ENCODE measurements around the gene TXNRD1.
"Not testable (repeated sequence)": the region's sequence is repeated elsewhere in the genome, so short reads cannot be mapped to it uniquely, and the experiment has no call there.

Gene TXNRD1

GRCh38 chr12:104237930-104238329 is 22.4 kb downstream of the TXNRD1 start:
- FAIRE-seq (no peak), DNase-seq (ENCODE audit: insufficient read length, low spot score) (no peak)
- TF ChIP-seq POLR2A (IDR thresholded peaks at IDR 0.05; ENCODE audit: low read depth, low read length): no peak

GRCh38 chr12:104242546-104243206 is 27.1 kb downstream of the TXNRD1 start:
- peak; percentile 41 for FAIRE-seq
- no peak for DNase-seq (ENCODE audit: insufficient read length, low spot score)
- TF ChIP-seq POLR2A (IDR thresholded peaks at IDR 0.05; ENCODE audit: low read depth, low read length): no peak

- DNase-seq (ENCODE audit: insufficient read length, low spot score) (no peak), FAIRE-seq (no peak)
- no peak for TF ChIP-seq POLR2A (IDR thresholded peaks at IDR 0.05; ENCODE audit: low read depth, low read length)
Observed at GRCh38 chr12:104243551-104243950, 28.0 kb downstream of the TXNRD1 start.

DNA sequence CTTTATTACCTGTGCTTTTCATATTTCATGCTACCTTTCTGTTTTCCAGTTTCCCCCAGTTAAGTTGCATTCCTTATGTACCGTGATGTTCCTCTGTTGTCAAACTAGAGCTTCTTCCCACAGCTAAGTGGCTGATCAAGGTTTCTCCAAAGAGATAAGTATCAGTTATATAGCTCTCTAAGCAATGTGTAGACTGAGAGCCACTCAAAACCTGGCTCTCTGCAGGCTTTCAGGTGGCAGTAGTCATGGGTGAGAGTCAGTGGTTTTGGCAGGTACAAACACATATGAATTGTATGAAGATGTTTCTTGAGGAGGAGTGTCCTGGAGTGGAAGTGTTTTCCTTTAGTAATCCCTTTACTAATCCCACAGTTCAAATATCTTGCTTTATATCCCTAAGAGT is 28.4 kb downstream of the TXNRD1 start:
- no peak for DNase-seq (ENCODE audit: insufficient read length, low spot score)
- FAIRE-seq: no peak
- no peak for TF ChIP-seq POLR2A (IDR thresholded peaks at IDR 0.05; ENCODE audit: low read depth, low read length)

DNA sequence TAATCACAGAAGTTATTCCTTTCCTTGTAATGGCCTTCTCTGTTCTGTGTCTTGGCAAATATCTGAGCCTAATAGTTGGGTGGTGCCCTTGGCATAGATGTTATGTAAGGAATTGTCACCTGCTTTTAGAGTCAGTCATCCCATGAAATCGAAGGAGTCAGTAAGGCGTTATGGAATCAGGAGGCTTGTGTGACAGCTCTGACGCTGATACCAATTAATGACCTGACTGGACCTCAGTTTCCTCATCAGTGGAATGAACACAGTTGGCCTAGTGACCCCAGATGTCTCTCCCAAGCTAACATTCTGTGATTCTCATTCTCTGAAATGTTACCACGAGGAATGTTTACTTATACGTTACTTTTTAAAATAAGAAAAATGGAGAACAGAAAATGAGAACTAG is 32.1 kb downstream of the TXNRD1 start:
- no peak for TF ChIP-seq POLR2A (IDR thresholded peaks at IDR 0.05; ENCODE audit: low read depth, low read length)
- DNase-seq (ENCODE audit: insufficient read length, low spot score) (no peak), FAIRE-seq (peak; percentile 30)

- DNase-seq (ENCODE audit: insufficient read length, low spot score) (no peak), FAIRE-seq (no peak)
- no peak for TF ChIP-seq POLR2A (IDR thresholded peaks at IDR 0.05; ENCODE audit: low read depth, low read length)
Observed at GRCh38 chr12:104248444-104248843, 32.9 kb downstream of the TXNRD1 start.

DNA sequence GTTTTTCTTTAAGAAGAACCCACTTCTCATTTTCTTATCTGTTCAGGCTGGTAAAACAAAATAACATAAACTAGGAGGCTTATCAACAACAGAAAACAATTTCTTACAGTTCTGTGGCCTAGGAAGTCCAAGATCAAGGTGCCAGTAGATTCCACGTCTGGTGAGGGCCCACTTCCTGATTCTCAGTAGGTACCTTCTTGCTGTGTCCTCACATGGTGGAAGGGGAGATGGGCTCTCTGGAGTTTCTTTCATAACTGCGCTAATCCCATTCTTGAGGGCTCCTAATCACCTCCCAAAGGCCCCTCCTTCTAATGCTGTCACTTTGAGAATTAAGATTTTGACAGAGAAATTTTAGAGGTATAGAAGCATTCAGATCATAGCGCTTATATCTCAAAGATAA is 33.4 kb downstream of the TXNRD1 start:
- TF ChIP-seq POLR2A (IDR thresholded peaks at IDR 0.05; ENCODE audit: low read depth, low read length): no peak
- FAIRE-seq: no peak
- no peak for DNase-seq (ENCODE audit: insufficient read length, low spot score)

DNA sequence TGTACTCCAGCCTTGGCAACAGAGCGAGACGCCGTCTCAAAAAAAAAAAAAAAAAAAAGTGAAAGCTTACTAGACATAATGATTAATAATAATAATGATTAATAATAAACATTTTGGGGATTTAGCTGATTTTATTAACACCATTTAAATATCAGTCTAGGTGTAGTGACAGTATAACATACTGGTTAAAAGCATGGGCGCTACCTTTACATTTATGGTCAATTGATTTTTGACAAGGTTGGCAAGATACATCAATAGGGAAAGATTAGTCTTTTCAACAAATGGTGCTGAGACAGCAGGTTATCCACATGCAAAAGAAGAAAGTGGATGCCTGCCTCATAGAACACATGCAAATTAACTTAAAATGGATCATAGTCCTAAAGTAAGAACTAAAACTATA is 34.3 kb downstream of the TXNRD1 start:
- FAIRE-seq: no peak
- DNase-seq (ENCODE audit: insufficient read length, low spot score): no peak
- no peak for TF ChIP-seq POLR2A (IDR thresholded peaks at IDR 0.05; ENCODE audit: low read depth, low read length)

DNA sequence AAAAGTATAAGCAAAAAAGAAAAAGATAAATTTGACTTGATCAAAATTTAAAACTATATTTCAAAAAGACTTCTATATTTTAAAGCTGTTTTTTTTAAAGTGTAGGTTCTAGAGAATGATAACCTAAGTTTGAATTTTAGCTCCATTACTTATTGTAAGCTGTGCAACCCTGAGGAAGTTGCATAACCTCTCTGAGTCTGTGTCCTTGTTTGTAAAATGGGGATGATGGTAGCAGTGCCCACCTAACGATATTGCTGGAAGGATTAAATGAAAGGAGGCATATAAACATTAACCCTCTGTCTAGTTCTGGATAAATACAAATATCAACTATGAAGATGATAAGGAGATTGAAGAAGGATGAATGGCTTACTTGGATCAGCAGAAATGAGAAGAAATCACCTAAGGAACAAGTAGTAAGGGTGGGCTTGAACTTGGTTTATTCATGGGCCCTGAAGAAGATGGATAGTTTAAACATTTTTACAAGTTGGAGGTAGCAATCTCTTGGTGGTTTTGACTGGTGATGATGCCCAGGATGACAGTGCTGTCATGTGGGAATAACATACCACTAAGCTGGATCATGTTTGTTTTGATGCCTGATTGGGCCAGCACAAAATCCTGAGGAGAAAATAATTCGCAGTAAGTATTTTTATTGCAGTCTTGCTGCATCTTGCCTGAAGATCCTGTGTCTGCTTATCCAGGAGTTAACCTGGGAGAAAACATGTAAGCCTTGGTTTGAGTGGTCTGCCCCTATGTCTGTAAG is 35.0 kb downstream of the TXNRD1 start:
- no peak for DNase-seq (ENCODE audit: insufficient read length, low spot score)
- TF ChIP-seq POLR2A (IDR thresholded peaks at IDR 0.05; ENCODE audit: low read depth, low read length): no peak
- FAIRE-seq: peak; percentile 15

- TF ChIP-seq POLR2A (IDR thresholded peaks at IDR 0.05; ENCODE audit: low read depth, low read length): no peak
- no peak for DNase-seq (ENCODE audit: insufficient read length, low spot score)
Observed at GRCh38 chr12:104257913-104258472, 42.4 kb downstream of the TXNRD1 start.

DNA sequence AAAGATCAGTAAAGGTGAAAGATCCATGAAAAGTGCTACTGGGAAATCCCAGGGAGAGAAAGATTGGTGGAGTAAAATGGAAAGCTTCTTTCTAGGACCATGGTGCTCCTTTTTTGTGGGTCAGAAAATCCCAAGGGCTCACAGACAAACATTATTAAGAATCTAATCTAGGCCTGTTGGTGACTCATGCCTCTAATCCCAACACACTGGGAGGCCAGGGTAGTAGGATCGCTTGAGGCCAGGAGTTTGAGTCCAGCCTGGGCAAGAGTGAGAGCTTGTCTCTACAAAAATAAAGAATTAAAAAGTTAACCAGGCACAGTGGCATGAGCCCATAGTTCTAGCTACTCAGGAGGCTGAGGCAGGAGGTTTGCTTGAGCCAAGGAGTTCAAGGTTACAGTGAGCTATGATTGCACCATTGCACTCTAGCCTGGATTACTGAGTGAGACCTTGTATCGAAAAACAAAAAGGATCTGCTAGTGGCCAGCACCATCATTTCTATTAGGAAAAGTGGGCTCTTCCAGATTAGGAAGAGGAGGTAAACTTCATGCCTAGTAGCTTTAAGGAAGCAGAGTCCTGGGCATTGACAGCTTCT is 43.0 kb downstream of the TXNRD1 start:
- TF ChIP-seq POLR2A (IDR thresholded peaks at IDR 0.05; ENCODE audit: low read depth, low read length): no peak
- DNase-seq (ENCODE audit: insufficient read length, low spot score) (no peak), FAIRE-seq (no peak)

More at GRCh38 chr12:104257913-104258472, 42.4 kb downstream of the TXNRD1 start:
- peak; percentile 23 for FAIRE-seq

DNA sequence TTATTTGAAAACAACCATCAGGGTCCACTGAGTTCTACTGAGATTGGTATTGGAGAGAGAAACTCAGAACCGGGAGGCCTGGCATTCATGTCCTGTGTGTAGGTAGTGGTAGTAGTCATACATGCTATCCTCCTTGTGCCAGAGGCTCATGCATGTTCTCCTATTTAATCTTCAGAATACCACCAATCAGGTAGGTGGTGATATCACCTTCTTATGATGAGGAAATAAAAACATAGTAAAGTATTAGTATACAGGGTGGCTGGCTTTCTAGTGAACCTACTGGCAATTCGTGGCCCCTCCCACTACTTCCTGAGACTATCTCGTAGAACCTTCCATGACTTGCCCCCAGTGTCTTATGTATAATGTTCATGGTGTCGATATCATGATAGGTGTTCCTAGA is 47.4 kb downstream of the TXNRD1 start:
- TF ChIP-seq POLR2A (IDR thresholded peaks at IDR 0.05; ENCODE audit: low read depth, low read length): no peak
- FAIRE-seq (no peak), DNase-seq (ENCODE audit: insufficient read length, low spot score) (no peak)

DNA sequence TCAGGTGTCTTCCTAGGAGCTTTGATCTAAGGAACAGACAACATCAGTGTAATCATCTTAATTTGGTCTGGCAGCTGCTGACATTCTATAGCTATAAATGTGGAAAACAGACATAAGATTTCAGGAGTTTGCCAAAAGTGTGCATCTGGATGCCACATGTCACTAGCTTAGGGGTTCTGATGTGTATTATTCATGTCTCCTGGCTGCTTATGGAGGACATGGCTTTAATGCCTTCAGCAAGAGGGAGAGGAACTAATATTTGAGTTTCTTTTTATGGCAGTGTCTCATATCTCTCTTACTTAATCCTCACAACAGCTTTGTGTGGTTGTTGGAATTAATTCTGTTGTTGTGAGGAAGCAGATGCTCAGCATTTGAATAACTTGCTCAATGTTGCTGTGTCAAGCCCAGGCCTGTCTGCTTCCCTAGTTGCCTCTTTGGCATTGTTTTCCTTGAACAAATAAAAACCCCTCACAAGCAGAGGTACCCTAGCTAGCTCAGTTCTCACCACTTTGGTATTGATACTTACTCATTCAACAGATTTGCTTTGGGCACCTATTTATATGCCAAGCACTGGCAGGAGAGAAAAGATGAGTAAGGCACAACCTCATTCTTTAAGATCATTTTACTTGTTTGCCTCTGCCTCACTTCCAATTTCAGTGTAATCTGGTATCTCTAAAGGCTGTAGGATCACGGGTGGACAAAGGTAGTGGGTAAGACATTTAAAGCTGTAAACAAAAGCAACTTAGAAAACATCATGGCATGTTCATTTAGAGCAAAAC is 48.2 kb downstream of the TXNRD1 start:
- TF ChIP-seq POLR2A (IDR thresholded peaks at IDR 0.05; ENCODE audit: low read depth, low read length): no peak
- DNase-seq (ENCODE audit: insufficient read length, low spot score) (no peak), FAIRE-seq (peak; percentile 45)

DNA sequence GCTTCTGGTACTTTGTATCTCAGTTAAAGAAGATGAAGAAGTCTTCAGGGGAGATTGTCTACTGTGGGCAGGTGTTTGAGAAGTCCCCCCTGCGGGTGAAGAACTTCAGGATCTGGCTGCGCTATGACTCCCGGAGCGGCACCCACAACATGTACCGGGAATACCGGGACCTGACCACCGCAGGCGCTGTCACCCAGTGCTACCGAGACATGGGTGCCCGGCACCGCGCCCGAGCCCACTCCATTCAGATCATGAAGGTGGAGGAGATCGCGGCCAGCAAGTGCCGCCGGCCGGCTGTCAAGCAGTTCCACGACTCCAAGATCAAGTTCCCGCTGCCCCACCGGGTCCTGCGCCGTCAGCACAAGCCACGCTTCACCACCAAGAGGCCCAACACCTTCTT is 49.9 kb downstream of the TXNRD1 start:
- FAIRE-seq; DNase-seq (ENCODE audit: insufficient read length, low spot score): not testable (repeated sequence)
